CD4-positive, alpha-beta T cell treated with Interleukin-21 for 1 hour (primary cell): Measurements from ENCODE around the gene GFAP.

Experiments
- DNase-seq: peaks from one replicate; pipeline ENCODE4 v3.0.0-alpha.2; 2020

Gene GFAP

GRCh38 chr17:44912763-44913544 is 2.3 kb downstream of the GFAP start:
- DNase-seq: no peak

GRCh38 chr17:44911133-44912001 is 3.9 kb downstream of the GFAP start:
- DNase-seq: peak; percentile 57

- no peak for DNase-seq
These were observed 4.8 kb downstream of the GFAP start for GRCh38 chr17:44910231-44911106.

GRCh38 chr17:44909681-44910144 is 5.6 kb downstream of the GFAP start:
- DNase-seq: no peak

GRCh38 chr17:44908761-44909326 is 6.5 kb downstream of the GFAP start:
- DNase-seq: no peak

GRCh38 chr17:44907729-44908470 is 7.4 kb downstream of the GFAP start:
- DNase-seq: no peak

- DNase-seq: no peak
These were observed 8.3 kb downstream of the GFAP start for GRCh38 chr17:44906763-44907728.

- DNase-seq: no peak
These were observed 9.2 kb downstream of the GFAP start for GRCh38 chr17:44906010-44906646.

GRCh38 chr17:44905006-44906000 is 10.0 kb downstream of the GFAP start:
- no peak for DNase-seq

- DNase-seq: no peak
These were observed 11.0 kb downstream of the GFAP start for GRCh38 chr17:44904001-44904984.

GRCh38 chr17:44903012-44903685 is 12.2 kb downstream of the GFAP start:
- no peak for DNase-seq

- no peak for DNase-seq
These were observed 13.1 kb downstream of the GFAP start for GRCh38 chr17:44902135-44902760.

GRCh38 chr17:44901411-44901921 is 13.8 kb downstream of the GFAP start:
- DNase-seq: no peak

GRCh38 chr17:44900894-44901293 is 14.4 kb downstream of the GFAP start:
- no peak for DNase-seq

- peak; percentile 93 for DNase-seq
These were observed 16.1 kb downstream of the GFAP start, which contains the start of gene EFTUD2 for GRCh38 chr17:44899074-44899782. TSS of gene EFTUD2 (minus strand) at chr17:44899445. CDS start at chr17:44894521, 4,924 bp downstream.
